Activated CD4-positive, CD25-positive, alpha-beta regulatory T cell treated with anti-CD3 and anti-CD28 coated beads, Interleukin-2, amount 50 U/mL, for 24 hours (primary cell): ENCODE results near the gene ACD.

Source experiments
- ATAC-seq, 2 donors: fragments of 150-1000 bp; cut with Tn5 transposase; one replicate each; pipeline ENCODE4 v1.10.0; 2021; ENCODE audit warnings: mild to moderate bottlenecking in 1 of 2, moderate library complexity in 1 of 2

ACD gene

DNA sequence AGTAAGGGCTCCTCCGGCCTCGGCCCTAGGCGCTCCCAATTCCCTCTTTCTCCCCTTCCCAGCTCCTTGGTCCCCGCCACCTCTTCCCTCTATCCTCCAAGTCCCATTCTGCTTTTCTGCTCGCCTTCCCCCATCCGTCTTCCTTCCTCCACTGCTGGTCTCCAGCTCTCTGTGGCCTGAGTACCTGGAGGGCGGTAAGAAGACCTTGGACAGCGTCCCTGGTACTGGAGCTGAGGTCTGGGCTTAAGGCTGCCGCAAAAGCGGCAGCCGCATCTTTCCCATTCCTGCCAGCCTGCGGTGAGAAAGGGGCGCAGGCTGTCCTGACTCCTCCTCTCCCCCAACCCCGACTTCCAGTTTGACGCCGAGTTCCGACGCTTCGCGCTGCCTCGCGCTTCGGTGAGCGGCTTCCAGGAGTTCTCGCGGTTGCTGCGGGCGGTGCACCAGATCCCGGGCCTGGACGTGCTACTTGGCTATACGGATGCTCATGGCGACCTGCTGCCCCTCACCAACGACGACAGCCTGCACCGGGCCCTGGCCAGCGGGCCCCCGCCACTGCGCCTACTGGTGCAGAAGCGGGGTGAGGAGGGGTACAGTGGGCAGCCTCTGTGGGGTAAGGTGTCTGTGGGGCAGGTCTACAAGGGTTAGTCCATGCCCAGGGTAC, 1.2 kb upstream of the ACD start:
- no peak for ATAC-seq

- peak; percentile 87 to 90 for ATAC-seq
These were observed 536 bp upstream of the ACD start, which contains the start of gene PARD6A for GRCh38 chr16:67660564-67661028. TSS of gene PARD6A (plus strand) at chr16:67660960. CDS start at chr16:67661039, 79 bp downstream.

- no peak for ATAC-seq
These were observed 998 bp downstream of the ACD start for GRCh38 chr16:67658849-67659674.

GRCh38 chr16:67657751-67658518, 2.1 kb downstream of the ACD start:
- ATAC-seq = no peak

- no peak for ATAC-seq
These were observed 2.9 kb downstream of the ACD start for GRCh38 chr16:67657017-67657608.

GRCh38 chr16:67656344-67657016, 3.6 kb downstream of the ACD start:
- ATAC-seq = no peak

GRCh38 chr16:67655363-67655762, 4.7 kb downstream of the ACD start:
- ATAC-seq = no peak

DNA sequence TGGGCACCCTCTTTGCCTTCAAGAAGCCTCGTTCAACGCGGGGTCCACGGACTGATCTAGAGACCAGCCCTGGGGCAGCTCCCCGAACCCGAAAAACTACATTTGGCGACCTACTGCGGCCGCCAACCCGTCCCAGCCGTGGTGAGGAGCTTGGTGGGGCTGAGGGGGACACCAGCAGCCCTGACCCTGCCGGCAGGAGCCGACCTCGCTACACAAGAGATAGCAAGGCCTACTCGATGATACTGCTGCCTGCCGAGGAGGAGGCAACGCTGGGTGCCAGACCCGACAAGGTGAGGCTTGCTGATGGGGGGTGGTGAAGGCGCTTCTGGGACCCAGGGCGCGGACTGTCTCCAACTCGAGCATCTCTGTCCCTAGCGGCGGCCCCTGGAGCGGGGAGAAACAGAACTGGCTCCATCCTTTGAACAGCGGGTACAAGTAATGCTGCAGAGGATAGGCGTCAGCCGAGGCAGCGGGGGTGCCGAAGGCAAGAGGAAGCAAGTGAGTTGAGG, 5.6 kb downstream of the ACD start:
- no peak for ATAC-seq

GRCh38 chr16:67653789-67654402, 6.2 kb downstream of the ACD start:
- ATAC-seq = no peak

- ATAC-seq = no peak
These were observed 6.8 kb downstream of the ACD start for GRCh38 chr16:67653128-67653788.

GRCh38 chr16:67652578-67653127, 7.4 kb downstream of the ACD start:
- ATAC-seq = no peak

GRCh38 chr16:67651847-67652246, 8.2 kb downstream of the ACD start:
- no peak for ATAC-seq

DNA sequence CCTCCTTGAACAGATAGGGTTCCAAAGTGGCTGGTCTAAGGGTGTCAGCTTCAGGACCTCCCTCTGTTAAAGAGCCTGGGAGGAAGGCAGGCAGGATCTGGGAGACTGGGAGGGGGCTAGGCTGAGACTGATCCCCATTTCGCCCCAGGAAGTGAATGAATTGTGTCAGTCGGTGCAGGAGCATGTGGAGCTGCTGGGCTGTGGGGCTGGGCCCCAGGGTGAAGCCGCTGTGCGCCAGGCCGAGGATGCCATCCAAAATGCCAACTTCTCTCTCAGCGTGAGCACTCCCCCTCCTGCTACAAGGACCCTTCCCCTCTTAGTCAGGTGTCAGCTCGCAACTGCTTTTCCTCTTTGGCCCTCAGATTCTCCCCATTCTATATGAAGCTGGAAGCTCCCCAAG, 9.0 kb downstream of the ACD start:
- no peak for ATAC-seq

GRCh38 chr16:67650023-67650422, 10.0 kb downstream of the ACD start:
- no peak for ATAC-seq

- ATAC-seq = no peak
These were observed 10.5 kb downstream of the ACD start for GRCh38 chr16:67649494-67649931.

- ATAC-seq = no peak
These were observed 11.2 kb downstream of the ACD start for GRCh38 chr16:67648764-67649407.

DNA sequence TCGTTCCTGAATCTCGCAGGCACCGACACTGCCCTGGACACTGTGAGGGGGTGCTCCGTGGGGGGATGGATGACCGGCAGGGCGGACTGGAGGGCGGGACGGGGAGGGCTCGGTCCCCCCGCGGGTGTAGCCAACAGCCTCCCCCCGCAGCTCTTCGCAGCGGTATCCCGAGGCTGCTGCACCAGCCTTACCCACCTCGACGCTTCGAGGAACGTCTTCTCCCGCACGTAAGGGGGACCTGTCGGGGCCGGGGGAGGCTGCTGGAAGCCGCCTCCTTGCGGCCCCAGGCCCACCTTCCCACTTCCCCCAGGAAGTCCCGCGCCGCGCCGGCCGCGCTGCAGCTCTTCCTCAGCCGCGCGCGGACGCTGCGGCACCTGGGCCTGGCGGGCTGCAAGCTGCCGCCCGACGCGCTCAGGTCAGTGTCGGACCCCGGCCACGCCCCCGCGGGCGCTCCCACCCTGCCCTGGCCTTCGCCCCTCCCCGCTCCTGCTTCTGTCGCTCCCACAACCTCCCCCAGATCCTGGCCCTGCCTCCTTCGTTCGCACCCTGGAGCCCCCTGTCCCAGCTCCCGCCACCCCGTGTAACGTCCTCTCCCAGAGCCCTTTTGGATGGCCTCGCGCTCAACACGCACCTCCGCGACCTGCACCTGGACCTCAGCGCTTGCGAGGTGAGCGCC, 11.8 kb downstream of the ACD start:
- no peak for ATAC-seq

- ATAC-seq = no peak
These were observed 12.4 kb downstream of the ACD start for GRCh38 chr16:67647681-67648080.

GRCh38 chr16:67647111-67647651, 12.9 kb downstream of the ACD start:
- ATAC-seq = no peak
